Astrocyte of the hippocampus (primary cell): ENCODE measurements around the gene NBL1.
A peak's percentile ranks its signal among the peaks of the same experiment; 100 is the strongest.

Experiments used
- DNase-seq: peaks from one replicate; pipeline ENCODE4 v3.0.0; 2011; ENCODE audit warnings: low read depth, low spot score

NBL1 gene

DNA sequence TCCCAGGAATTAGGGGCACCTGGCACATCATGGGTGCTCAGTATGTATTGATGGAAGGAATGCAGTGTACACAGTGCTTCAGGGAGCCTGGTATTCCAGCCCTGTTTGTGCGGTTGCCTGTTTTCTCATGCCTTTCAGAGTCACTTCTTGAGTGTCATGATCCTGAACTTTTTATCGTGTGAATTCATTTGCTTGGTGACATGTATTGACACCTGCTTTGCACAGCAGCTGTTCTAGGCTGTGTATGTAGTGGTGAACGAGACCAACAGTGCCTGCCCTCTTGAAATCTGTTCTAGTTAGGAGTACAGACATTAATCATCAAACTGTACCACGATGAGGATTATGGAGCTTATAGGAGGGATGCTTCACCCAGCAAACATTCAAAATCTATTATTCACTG, 26.7 kb downstream of the NBL1 start:
- no peak for DNase-seq

DNA sequence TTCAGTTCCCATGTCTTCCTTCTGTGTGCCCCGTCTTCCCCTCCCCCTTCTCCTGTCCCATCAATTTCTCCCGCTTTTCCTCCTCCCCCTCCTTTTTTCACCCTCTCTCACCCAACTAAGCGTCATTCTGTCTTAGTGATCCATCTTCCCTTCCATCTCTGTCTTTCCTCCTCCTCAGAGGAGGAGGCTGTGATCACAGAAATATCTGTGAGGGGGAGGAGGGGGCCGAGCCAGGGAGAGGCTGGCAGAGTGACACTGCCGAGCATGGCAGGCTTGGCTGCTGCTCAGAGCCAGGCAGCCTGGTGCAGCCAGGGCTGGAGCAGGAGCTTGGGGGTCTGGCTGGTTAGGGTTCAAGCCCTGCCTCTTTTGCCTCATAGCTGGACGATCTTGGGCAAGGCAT, 28.1 kb downstream of the NBL1 start:
- DNase-seq, result no peak

DNA sequence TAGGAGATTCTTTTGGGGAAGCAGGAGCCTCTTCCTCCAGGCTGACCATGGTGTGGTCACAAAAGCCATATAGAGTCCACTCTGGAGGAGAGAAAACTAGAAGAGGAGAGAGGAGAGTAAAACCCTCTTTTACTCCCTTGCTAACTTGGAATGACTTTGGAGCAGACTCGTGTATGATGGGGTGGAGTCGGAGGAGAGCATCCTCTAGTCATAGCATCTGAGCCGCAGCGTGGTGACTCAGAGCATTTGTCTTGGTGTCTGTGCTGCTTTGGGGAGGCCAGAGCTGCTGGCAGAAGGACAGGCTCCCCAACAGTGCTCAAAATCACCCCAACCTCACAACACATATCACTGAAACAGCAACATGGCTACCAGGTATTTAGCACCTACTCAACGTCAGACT, 31.7 kb downstream of the NBL1 start:
- DNase-seq, result no peak

DNA sequence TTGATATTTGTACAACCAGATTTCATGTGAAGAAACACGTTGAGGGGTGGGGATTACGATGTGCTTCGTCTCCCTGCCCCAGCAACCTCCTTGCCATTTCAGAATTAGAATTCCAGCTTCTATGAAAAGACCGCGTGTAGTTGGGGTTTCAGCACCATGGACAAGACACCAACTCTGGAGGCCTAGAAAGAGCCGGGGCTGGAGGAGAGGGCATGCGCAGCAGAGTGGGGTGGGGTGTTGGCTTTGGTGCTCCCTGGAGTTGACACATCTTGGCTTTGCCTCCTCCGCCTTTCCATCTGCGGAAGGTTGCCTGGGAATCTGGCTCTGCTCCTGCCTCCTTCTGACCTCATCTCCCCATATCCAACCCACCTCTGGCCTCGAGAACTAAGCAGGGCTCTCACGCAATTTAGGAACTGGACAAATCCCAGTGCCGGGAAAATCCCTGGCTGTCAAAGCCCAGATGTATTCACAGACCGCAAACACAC, 32.4 kb downstream of the NBL1 start:
- DNase-seq, result peak; percentile 81

DNA sequence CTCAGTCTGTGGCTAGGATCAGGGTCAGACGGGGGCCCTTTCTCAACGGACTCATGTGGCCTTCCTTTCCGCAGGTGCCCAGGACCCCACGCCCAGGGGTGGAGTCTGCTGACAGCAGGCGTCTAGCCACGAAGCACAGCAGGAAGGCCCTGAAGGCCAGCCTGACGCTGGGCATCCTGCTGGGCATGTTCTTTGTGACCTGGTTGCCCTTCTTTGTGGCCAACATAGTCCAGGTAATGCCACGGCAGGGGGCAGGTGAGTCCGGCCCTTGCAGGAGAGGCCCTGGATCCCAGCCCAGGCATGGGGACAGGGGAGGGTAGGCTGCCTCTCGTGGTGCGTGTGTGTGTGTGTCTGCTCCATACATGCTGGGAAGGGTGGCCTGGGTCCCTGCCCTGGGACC, 34.4 kb downstream of the NBL1 start:
- no peak for DNase-seq

DNA sequence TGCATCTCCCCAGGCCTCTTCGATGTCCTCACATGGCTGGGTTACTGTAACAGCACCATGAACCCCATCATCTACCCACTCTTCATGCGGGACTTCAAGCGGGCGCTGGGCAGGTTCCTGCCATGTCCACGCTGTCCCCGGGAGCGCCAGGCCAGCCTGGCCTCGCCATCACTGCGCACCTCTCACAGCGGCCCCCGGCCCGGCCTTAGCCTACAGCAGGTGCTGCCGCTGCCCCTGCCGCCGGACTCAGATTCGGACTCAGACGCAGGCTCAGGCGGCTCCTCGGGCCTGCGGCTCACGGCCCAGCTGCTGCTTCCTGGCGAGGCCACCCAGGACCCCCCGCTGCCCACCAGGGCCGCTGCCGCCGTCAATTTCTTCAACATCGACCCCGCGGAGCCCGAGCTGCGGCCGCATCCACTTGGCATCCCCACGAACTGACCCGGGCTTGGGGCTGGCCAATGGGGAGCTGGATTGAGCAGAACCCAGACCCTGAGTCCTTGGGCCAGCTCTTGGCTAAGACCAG, 34.9 kb downstream of the NBL1 start:
- no peak for DNase-seq

DNA sequence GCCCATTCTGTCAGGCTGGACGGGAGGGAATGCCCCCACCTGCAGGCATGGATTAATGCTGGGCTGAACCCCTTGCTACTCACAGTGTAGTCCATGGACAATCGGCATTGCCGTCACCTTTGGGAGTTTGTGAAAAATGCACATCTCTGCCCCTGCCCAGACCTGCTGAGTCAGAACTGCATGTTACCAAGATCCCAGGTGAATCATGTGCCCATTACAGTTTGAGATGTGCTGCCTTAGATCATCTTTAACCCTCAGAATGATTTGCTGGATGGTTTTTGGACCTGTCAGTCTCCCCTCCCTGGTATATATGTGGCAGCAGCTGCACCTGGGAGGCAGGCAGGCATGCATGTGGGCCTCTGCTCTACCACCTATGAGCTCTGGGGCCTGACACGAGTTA, 35.6 kb downstream of the NBL1 start:
- DNase-seq, result no peak

DNA sequence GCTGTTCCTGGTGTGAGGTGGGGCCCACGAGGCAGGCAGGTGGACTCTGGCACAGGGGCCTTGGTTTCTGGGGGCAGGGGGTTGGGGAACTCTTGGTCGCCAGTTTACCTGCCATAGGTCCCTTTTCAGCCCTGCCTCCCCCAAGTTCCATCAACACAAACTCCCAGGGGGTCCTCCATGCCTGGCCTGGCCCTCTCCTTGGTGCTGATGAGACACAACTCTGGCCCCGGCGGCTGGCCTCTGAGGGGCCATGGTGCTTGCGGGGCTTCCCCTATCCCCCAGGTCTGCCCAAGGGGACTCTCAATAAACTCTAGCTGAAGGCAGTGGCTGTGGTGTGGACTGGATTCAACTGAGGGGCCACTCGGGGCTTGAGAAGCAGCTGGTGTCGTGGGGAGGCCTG, 36.5 kb downstream of the NBL1 start:
- DNase-seq, result no peak

DNA sequence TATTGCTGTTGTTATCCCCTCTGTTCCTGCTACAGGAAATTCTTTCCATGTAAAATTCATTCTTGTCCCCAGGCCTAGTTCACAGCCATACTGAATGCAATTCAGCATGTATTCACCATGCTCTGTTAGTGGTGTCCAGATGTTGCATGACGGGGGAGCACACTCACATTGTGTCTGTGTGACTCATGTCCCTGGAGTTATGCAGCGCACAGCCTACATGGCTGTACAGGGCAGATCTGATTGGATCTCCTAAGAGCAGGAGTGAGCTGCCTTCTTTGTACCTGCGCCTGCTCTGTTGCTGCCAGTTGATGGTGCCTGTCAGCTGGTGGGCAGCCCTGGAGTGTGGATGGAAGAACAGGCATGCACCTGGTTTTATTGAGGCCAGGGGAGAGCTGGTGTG, 38.1 kb downstream of the NBL1 start:
- peak; percentile 42 for DNase-seq

DNA sequence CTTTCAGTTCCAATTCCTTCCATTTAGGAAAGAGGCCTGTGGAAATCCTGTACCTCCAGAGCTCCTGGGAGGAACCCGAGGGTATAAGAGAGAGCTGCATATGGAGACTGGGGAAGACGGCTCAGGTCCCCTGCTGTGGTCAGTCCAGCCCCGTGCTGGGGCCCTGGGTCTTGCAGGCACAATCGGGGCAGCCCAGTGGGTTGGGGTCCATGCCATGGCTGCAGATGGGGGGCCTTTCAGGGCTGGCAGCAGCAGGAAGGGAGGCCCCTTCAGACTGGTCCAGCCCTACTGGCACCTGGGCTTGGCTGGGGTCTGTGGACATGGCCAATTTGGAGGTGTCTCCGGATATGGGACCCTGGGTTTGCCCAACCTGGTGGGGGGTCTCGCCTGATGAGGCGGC, 38.8 kb downstream of the NBL1 start:
- no peak for DNase-seq

DNA sequence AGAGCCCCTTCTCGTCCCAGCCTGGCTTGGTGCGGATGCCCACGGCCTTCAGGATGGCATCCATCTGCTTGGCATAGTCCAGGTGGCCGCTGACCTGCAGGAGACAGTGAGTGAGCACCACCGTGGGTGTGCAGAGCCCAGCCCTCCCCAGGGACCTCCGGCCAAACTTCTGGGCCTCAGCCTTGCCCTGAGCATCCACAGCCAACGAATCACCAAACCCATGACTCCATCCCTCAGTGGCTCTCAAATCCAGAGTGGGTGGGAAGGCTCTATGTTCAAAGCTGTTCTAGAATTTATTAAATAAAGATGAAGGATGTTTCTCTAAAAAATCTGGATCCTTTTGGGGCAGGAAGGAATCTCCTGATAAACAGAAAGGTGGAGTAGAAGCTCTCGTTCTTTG, 39.2 kb downstream of the NBL1 start:
- no peak for DNase-seq

DNA sequence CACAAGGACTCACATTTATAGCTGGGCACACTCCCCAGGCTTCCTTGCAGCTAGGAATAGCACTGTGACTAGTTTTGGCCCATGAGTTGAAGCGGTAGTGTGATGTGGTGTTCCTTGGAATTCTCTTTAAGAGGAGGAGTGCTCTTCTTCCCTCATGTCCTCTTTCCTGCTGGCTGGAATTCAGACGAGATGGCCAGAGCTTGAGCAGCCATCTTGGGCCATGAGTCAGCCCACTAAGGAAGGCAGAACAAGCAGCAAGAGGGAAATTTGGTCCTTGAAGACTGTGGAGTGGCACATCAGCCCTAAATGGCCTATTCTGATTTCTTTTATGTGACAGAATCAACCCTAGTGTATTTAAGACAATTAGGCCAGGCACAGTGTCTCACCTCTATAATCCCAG, 40.6 kb downstream of the NBL1 start:
- no peak for DNase-seq

DNA sequence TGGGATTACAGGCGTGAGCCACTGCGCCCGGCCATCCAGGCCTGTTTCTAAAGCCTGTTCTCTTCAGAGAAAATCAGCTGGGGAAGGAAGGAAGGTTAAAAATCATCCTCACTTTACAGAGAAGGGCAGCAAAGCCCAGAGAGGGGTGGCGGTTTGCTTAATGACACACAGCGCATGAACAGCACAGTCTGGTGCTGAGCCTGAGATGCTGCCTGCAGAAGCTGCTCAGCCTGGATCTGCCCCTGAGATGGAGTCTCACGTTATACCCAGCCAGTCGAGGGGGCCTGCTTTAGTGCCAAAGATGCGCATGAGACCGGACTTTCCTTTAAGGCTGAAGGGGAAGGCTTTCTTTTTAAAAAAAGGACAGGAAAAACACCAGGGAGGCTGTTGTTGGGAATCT, 41.9 kb downstream of the NBL1 start:
- no peak for DNase-seq

DNA sequence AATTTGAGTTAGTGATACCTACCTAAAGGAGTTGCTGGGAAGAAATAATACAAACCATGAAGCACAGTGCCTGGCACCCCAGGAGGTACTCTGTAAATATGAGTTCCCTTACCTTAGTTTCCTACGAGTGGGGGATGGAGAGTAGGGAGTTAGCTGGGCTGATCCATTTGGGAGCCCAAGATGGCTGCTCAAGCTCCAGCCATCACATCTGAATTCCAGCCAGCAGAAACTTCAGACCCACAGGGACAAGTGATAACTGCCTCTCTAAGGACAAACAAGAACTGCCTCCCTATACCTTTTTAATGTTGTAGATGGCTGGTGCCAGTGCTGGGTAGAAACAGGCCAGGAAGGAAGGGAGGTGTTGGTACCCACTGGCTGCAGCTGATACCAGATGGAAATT, 43.3 kb downstream of the NBL1 start:
- DNase-seq, result no peak

DNA sequence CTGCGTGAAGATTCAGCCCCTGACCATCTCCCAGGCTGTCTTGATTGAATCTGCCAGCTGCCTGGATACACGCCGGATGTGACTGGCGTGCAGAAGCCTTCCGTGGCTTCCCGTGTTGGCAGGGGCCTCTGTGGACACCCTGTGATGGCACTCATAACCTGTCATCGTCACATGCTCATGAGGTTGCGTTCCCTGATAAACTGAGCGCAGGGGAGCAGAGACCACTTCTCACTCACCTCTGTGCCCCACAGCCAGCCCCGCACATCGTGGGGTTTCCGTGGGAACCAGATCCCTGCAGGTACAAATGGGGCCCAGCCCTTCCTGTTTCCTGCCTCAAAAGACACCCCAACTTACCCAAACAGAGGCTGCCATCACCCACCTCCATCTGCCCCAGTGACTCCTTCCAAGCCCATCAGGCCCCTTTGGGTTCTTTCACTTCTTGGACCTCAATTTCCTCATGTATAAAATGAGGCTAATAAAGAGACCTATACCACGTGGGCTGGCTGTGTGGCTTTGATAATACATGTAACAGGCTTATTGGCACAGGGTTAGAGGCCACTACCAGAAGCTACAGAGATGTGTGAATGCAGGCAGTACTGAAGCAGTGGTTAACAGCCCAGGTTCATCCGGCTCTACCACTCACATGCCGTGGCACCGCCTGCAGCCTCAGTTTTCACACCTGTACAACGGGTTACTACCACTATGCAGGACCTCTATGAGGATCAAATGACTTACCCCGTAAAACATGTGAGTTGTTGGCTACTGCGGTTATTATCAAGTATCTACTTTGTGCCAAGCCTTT, 44.1 kb downstream of the NBL1 start:
- DNase-seq, result no peak

DNA sequence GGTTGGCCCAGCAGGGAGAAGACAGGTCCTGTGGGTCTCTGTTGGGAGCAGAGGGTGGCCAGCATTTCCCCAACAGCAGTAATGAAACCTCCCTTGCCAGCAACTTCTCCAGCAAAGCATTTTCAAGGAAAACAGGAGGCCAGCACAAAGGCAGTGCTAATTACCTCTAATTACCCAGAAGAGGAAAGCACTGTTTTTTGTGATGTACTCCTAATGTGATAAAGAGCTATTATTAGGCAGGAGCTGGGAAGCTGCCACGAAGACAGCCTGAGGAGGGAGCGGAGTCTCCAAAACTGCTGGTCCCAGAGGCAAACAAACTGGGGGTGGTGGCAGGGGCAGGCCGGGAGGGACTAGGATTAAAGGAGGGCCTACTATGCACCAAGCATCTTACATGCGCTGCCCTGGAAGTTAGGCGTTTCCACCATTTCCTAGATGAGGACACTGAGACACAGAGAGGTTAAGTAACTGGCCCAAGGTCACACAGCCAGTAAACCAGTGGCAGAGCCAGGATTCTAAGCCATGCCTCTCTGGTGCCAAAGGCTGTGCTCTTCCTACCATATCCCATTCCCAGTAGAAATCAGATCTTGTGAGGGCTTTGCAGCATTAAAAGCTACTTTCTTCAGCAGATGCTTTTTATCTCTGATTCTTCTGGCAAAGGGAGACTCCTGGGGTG, 45.1 kb downstream of the NBL1 start:
- no peak for DNase-seq

DNA sequence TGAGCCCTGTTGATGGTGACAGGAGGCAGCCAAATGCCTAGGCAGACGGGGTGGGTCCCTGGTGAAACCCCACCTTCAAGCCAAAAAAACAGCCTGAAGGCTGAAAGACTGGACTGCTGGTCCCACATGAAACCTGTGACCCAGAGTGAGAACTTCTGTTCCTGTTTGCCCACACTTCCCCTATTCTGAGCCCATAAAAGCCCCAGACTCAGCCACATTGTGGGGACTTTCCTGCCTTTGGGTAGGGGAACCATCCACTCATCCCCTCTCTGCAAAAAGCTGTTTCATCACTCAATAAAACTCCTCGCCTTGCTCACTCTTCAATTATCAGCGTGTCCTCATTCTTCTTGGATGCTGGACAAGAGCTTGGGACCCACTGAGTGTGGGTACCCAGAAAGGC, 45.7 kb downstream of the NBL1 start:
- no peak for DNase-seq

DNA sequence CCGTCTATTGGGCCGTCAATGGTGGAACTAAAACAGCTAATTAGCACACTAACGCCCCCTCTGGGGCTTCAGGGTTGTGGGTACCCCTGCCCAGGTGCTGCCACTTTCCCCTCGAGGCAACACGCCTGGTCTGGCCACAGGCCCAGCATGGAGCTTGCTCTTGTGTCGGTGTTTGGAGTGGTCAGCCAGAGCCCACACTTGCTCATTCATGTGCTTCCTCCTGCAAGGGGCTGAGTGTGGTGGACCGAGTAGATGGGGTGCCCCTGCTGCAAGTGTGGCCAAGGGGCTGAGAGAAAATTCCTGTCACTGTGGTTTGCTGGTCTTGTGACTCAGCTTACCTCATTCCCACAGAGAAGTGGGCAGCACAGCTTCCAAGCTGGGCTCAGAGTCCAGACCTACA, 46.2 kb downstream of the NBL1 start:
- DNase-seq, result no peak

DNA sequence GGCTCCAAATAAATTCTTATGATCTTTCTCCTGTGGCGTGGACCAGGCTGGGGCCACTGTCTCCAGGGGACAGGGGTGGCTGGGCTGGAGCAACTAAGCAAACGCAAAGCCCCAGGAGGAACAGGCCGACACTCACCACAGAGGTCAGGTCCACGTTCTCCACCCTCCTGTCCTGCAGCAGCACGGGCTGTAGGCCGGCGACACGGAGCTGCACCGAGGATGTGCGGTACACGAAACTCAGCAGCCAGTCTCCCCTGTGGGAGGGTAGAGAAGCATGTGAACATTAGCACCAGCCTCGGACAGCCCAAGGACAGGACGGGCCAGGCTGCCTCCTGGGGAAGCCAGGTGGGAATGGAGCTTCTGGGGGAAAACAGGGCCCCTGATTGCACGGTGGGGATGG, 50.2 kb downstream of the NBL1 start:
- no peak for DNase-seq

DNA sequence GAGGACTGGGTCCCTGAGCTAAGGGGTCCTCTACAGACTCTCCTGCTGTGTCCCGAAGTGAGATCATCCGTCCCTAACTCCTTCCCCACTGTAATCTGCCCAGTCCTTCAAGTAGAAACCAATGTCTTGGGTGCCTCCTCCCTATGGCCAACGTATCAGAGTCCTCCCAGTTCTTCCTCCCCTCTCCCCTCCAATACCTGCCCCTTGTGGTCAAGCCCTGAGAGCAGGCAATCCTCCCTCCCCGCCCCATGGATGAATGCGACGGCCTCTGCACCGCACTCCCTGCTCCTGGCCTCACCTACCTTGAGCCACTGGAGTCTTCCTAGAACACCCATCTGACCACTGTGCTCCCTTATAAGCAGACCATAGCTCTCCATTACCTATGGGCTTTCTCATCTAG, 51.7 kb downstream of the NBL1 start:
- DNase-seq, result no peak

DNA sequence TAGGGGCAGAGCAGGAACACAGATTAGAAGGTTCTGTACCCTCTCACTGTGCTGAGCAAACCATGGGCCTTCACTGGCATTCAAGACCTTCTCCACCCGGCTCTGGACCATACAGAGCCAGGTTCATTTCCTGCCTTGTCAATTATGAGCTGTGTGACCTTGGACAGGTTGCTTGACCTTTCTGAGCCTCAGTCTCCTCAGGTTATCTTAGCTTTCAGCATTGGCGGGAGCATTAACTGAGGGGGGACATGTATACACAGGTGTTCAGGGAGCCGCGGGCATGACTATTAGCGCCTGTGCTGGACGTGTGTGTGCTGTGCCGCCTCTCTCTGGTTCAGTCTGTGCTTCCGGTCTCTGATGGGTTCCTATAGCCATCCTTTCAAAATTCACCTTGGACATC, 52.7 kb downstream of the NBL1 start:
- DNase-seq, result no peak

DNA sequence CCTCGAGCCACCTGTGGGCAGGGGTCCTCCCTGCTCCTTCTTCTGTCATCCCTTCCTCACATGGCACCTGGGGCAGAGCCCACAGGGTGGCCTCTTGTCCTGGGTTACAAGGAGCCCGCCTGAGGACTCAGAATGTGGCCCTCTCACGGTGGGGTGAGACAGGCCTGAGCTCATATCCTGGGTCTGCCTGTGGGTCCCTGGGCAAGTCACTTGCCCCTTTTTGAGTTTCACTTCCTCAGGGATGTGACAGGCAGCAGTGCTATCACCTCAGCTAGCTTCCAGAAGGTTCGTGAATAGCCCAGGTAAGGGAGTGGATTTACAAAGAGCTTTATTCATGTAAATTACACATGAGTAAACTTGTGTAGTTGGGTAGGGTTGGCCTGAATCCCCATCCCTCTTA, 54.1 kb downstream of the NBL1 start:
- DNase-seq, result no peak

DNA sequence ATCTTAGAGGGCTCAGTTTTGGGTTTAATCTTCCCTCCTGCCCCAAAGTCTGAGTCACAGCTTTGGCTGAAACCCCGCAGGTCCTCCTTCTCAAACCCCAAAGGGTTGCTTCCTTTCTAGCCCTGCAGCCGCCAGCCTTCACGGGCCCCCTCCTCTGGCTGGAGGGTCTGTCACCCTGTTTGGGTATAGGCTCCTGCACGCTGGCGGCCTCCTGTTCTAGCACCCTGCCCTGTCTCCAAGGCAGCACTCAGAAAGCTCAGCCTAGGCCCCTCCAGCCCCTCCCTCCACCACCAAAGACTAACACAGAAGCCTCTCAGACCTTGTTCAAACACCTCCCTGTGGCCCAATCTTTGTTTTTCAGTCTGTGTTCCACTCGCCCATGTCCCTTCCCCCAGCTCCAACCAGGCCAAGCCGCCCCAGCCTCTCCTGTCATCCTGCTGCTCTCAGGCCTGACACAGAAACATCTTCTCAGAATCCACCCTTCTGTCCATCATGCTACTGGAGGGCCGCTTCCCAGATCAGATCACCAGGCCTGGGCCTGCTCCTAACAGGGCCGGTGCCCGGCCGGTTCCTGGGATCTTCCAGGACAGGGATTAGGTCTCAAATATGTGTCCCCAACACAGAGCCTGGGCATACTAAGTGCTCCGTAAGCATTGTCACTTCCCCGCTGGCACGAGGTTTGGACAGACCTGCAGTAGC, 56.1 kb downstream of the NBL1 start:
- DNase-seq, result no peak
